ENCODE data around the gene NTRK1. TPM values are rescaled to one million over a fixed set of nuclear protein-coding genes. Genes with fewer than 3 reads are reported as not detected.

NTRK1 gene
- total and polyA plus RNA-seq, 2 donors (not counting 1 experiment from before 2014, with no cell fraction given), result not detected

- H3K27me3 ChIP-seq (replicated peaks in 1 of 4; ENCODE audit: control extremely low read depth in 1 of 4, control insufficient read depth in 3 of 4, insufficient read depth in 4 of 4, low read length in 3 of 4), result peaks cover 0 to 21% (median 1%) of the 10 kb centered on the region in 4 experiments
- peaks cover 25% of the 10 kb centered on the region for H3K27me3 Mint-ChIP-seq
- intact Hi-C loops (cut with micrococcal nuclease), result no loop called here
- H3K27ac ChIP-seq (ENCODE audit: low read length in 2 of 2), result no peak overlapping the region
- H4K20me1 ChIP-seq (ENCODE audit: control insufficient read depth, insufficient read depth, low read length, poor library complexity, severe bottlenecking), result no peaks in the 10 kb centered on the region
- no peak overlapping the region for H3K4me3 Mint-ChIP-seq
- H3K79me2 ChIP-seq (ENCODE audit: control insufficient read depth, insufficient read depth, low read length), result no peaks in the 10 kb centered on the region
- peaks cover 2% of the 10 kb centered on the region for H3K4me1 Mint-ChIP-seq
- 87% methylated on average over 10 of the region's 10 CpGs for WGBS (ENCODE audit: insufficient coverage)
- DNase-seq, result no peak
- no peaks in the 10 kb centered on the region for H3K36me3 ChIP-seq (replicated peaks in 1 of 2; ENCODE audit: control extremely low read depth in 1 of 2, control insufficient read depth in 1 of 2, extremely low read depth in 1 of 2, insufficient read depth in 2 of 2, low read length in 1 of 2)
- H3K4me3 ChIP-seq (ENCODE audit: control extremely low read depth in 1 of 5, extremely low read depth in 1 of 5, insufficient read depth in 1 of 5, low read depth in 2 of 5, low read length in 4 of 5), result no peak overlapping the region
- H3K9me3 Mint-ChIP-seq (ENCODE audit: insufficient read depth), result no peaks in the 10 kb centered on the region
- H2AFZ ChIP-seq (ENCODE audit: insufficient read depth, low read depth, low read length, poor library complexity, severe bottlenecking), result no peak overlapping the region
- no peaks in the 10 kb centered on the region for H3K4me1 ChIP-seq (ENCODE audit: control insufficient read depth in 2 of 2, insufficient read depth in 2 of 2, low read length in 2 of 2)
- CTCF ChIA-PET, result no interaction called here
- POLR2A ChIA-PET, result no interaction called here
- TF ChIP-seq EZH2 (IDR thresholded peaks at IDR 0.05; ENCODE audit: borderline replicate concordance, insufficient read depth, low read depth, low read length, poor library complexity, severe bottlenecking), result no peak
- no peak for TF ChIP-seq CTCF (IDR thresholded peaks at IDR 0.05)
- no peak overlapping the region for H3K9ac ChIP-seq (ENCODE audit: low read length)
- H3K9me3 ChIP-seq (ENCODE audit: control extremely low read depth in 1 of 3, control insufficient read depth in 2 of 3, insufficient read depth in 1 of 3, low read length in 2 of 3), result peaks cover 0 to 11% (median 0%) of the 10 kb centered on the region in 3 donors
- H3K4me2 ChIP-seq (replicated peaks; ENCODE audit: low read depth, low read length, poor library complexity, severe bottlenecking), result no peak overlapping the region
- H3K27ac Mint-ChIP-seq, result no peak overlapping the region
- no peak for ATAC-seq (ENCODE audit: low read depth)
Measured at GRCh38 chr1:156908955-156909354, 48.3 kb downstream of the NTRK1 start.

GRCh38 chr1:156909671-156910070, 49.0 kb downstream of the NTRK1 start:
- Histone ChIP-seq H2AFZ (ENCODE audit: insufficient read depth, low read depth, low read length, poor library complexity, severe bottlenecking) (no peak overlapping the region), H3K27ac (ENCODE audit: low read length in 2 of 2) (no peak overlapping the region), H4K20me1 (ENCODE audit: control insufficient read depth, insufficient read depth, low read length, poor library complexity, severe bottlenecking) (no peaks in the 10 kb centered on the region), H3K36me3 (replicated peaks in 1 of 2; ENCODE audit: control extremely low read depth in 1 of 2, control insufficient read depth in 1 of 2, extremely low read depth in 1 of 2, insufficient read depth in 2 of 2, low read length in 1 of 2) (no peaks in the 10 kb centered on the region), H3K4me1 (ENCODE audit: control insufficient read depth in 2 of 2, insufficient read depth in 2 of 2, low read length in 2 of 2) (no peaks in the 10 kb centered on the region), H3K4me2 (replicated peaks; ENCODE audit: low read depth, low read length, poor library complexity, severe bottlenecking) (no peak overlapping the region), H3K79me2 (ENCODE audit: control insufficient read depth, insufficient read depth, low read length) (no peaks in the 10 kb centered on the region), H3K4me3 (ENCODE audit: control extremely low read depth in 1 of 5, extremely low read depth in 1 of 5, insufficient read depth in 1 of 5, low read depth in 2 of 5, low read length in 4 of 5) (no peak overlapping the region), H3K9me3 (ENCODE audit: control extremely low read depth in 1 of 3, control insufficient read depth in 2 of 3, insufficient read depth in 1 of 3, low read length in 2 of 3) (peaks cover 0 to 11% (median 0%) of the 10 kb centered on the region in 3 donors), H3K9ac (ENCODE audit: low read length) (no peak overlapping the region), H3K27me3 (replicated peaks in 1 of 4; ENCODE audit: control extremely low read depth in 1 of 4, control insufficient read depth in 3 of 4, insufficient read depth in 4 of 4, low read length in 3 of 4) (peaks cover 0 to 19% (median 3%) of the 10 kb centered on the region in 4 experiments)
- ChIA-PET POLR2A (no interaction called here), CTCF (no interaction called here)
- Mint-ChIP-seq H3K27me3 (peaks cover 32% of the 10 kb centered on the region), H3K4me3 (no peak overlapping the region), H3K27ac (no peak overlapping the region), H3K4me1 (peaks cover 2% of the 10 kb centered on the region), H3K9me3 (ENCODE audit: insufficient read depth) (no peaks in the 10 kb centered on the region)
- no peak for ATAC-seq (ENCODE audit: low read depth)
- DNase-seq, result no peak
- intact Hi-C loops (cut with micrococcal nuclease), result loop anchor here (5.0 kb wide), 1 partner anchor 248 kb away; no protein-coding TSS in a partner anchor
- 95% methylated on average over 5 of the region's 5 CpGs for WGBS (ENCODE audit: insufficient coverage)
- TF ChIP-seq EZH2 (IDR thresholded peaks at IDR 0.05; ENCODE audit: borderline replicate concordance, insufficient read depth, low read depth, low read length, poor library complexity, severe bottlenecking) (no peak), CTCF (IDR thresholded peaks at IDR 0.05) (no peak)

Measured in B cell (primary cell).